Amygdala (tissue), 56 donors: Measurements from ENCODE around the gene RSAD2.
"Not testable (repeated sequence)": the region's sequence is repeated elsewhere in the genome, so short reads cannot be mapped to it uniquely, and the experiment has no call there.

Source experiments
- DNase-seq, 56 donors: peaks; one replicate each; lab custom pipeline; 2025; lab: John Stamatoyannopoulos, UW

Gene RSAD2

GRCh38 chr2:6923319-6923718, 45.7 kb downstream of the RSAD2 start:
- peak in 2 of 56 donors; percentile 45 to 60 for DNase-seq

- DNase-seq: no peak
These were observed 46.7 kb downstream of the RSAD2 start for GRCh38 chr2:6924101-6924923.

DNA sequence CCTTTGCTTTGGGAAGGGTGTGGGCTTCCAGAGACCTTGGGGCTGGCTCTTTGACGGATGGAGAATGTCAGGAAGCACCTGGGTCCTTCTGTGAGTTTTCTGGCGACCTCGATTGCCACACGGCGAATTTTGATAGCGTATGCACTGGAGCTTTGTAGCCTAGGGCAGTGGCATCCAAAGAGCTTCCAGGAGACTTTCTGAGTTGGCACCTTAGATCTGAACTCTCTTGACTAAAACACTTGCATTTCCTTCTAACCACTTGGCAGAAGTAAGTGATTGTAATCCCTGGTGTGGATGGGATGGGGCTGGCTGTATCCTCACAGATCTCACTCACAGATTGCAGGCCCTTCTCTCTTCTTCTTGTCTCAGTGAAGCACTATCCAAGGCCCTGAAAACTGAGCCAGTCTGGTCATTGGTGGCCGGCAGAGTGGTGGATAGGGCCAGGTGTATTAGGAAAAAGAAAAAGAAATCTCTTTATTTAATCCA, 47.4 kb downstream of the RSAD2 start:
- DNase-seq: no peak

DNA sequence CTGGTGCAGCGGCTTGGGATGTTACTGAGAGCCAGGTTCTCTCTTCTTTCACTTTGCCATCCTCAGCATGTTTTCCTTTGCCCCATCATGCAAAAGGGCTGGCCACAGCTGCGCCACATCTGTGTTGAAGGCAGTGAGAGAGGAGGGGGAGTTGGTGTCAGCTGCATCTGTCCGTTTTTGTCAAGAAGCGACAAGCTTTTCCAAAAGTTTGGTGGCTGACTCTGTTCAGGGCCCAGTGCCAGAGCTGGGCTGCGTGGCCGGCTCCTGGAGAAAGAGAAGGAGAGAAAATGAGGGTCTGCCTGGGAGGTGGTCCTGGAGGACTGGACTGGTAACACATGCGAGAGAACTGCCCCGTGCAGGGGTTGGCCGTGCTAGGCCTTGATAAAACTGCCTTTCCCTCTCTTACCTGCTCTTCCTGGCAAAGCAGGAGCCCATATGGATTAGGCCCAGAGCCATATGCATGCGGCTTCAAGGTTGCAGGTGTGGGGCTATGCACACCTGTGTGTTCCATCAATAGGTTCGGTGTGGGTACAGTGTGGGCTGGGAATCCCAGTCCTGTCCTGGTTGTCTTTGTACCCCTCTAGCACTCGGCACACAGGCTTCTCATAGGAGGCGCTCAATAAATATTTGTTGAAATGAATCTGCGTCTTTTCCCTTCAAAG, 48.6 kb downstream of the RSAD2 start:
- DNase-seq: no peak

GRCh38 chr2:6927186-6927585, 49.6 kb downstream of the RSAD2 start:
- no peak for DNase-seq

DNA sequence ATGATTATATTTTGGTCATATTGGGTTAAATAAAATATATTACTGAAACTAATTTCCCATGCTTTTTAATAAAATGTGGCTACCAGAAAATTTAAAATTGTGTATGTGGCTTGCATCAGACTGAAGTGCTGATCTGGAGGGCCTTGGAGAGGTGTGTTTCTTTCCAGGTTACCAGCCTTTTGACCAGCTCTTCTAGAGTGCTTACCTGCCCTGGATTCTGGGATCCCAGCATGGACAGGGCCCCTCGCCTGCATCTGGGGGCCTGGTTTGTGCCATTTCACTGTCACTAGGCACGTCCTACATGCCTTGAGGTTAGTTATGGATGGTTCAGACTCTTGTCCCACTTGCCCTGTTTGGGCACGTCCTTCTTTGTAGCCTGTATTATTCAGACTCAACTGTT, 50.2 kb downstream of the RSAD2 start:
- no peak for DNase-seq

DNA sequence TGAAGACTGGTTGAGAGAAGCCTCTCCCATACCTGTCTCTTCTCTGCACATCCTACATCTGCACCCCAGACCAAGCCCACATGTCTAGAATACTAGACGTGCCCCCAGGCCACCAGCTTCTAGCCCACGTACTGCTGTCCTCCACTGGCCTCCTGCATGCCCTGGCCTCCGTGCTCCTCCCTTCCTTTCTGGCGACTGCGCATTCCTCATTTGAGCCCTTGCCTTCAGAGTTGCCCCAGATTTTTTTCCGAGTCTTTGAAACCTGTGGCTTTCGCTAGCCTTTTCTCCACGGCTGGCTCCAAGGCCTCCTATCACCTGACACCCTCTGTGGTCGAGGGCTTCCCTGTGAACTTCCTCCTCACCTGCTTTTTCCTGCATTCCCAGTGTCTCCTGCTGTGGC, 50.9 kb downstream of the RSAD2 start:
- no peak for DNase-seq

DNA sequence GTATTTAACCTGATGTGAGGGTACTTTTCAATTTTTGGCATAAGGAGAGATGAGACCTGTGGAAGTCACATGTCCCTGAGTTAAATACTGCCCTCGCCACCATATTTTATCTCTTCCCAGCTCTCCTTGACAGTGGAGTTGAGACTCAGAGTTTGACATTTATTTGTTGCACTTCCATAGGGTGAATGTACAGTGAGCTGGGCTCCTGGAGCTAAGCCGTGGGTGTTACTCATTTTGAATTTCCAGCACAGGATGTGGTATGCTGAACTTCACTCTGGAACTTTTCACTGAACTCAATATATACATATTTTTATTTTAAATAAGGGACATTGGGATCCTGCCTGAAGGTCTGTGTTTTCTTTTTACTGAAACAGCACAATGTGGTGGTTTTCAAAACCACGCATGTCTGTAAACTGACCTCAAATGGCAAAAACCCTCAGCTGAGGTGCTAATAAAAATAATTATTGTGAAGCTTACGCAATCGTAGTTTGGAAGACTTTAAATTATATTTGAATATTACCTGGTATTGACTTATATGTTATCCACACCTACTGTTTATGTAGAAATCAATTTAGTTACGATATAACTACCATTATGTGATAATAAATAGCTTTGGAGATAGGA, 51.7 kb downstream of the RSAD2 start:
- no peak for DNase-seq

DNA sequence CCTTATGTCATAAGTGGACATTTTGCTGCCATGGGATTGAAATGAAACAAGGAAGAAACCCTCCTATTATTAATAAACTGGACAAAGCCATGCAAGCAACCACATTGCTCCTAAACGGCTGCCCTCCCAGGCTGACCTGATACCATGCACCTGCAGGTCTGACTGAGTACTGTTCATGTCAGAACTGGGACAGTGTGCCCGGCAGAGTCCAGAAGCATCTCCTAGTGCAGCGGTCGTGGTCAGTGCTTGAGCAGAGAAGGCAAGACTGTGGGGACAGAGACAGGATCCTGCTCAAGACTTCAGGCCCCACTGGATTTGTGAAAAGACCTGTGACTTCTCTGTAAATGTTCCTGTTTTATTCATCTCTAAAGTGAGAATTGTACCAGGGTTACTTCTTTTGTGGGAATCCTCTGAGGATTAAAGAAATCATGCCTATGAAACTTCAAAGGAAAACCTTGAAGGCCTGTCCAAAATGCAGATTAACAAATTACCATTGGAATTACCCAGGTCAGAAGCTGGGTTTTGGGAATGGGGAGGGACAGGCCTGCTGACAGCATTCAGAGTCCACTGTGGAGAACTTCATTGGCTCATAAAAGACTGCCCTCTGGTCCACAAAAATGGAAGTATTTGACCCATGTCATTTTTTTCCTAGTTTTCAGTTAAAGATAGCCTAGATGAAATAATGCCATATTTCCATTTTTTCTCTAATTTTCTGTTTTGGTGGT, 53.5 kb downstream of the RSAD2 start:
- no peak for DNase-seq

- no peak for DNase-seq
These were observed 54.2 kb downstream of the RSAD2 start for GRCh38 chr2:6931753-6932152.

DNA sequence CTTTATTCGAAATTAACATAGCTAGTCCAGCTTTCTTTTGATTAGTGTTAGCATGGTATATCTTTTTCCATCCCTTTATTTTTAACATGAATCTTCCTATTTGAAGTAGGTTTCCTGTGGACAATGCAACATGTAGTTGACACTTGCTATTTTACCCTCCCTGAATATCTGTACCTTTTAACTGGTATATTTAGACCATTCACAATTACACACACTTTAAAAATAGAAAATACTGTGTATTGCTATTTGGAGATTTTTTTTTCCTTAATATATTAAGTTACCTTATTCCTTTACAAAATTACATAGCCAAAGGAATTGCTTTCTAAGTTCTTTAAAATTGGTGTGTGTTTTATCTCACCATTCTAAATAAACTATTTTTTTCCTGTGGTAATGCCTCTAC, 54.6 kb downstream of the RSAD2 start:
- no peak for DNase-seq

DNA sequence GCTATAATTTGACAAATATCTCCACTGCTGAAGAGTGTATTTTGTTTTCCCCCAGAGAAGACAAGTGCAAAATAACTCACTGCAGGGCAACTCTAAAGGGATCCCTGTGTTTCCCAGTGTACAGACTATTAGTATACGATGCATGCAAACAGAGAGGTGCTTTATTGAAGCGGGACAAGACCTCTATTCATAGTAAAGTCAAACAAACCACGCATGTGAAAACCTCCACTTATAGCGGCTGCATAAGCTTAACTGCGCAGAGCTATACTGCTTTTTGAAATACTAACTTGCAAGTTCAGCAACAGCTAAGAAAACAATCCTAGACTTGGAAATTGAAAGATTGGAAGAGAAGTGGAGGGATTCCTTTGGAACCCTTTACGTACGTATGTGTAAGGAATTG, 55.3 kb downstream of the RSAD2 start:
- DNase-seq: peak in 2 of 56 donors; percentile 25 to 47

DNA sequence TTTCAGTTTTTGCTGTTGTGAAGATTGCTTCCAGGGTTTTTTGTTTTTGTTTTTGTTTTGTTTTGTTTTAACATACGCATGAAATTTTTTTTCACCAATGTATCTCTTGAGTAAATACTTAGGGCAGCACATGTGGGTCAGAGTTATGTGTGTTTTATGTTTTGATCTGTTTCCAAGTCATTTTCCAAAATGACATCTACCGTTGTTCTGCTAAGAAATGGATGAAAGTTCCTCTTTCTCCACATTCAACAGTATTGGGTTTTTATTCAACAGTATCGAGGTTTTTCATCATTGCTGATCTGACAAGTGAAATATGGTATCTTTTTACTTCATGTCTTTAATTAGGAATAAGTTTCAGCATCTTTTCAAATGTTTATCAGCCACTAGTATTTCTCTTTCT, 56.3 kb downstream of the RSAD2 start:
- DNase-seq: no peak

- no peak for DNase-seq
These were observed 56.8 kb downstream of the RSAD2 start for GRCh38 chr2:6934345-6934744.

GRCh38 chr2:6934758-6935651, 57.4 kb downstream of the RSAD2 start:
- peak in 12 of 56 donors; percentile 34 to 73 (median 48) for DNase-seq

- not testable (repeated sequence) for DNase-seq
These were observed 58.1 kb downstream of the RSAD2 start for GRCh38 chr2:6935652-6936020.

GRCh38 chr2:6937157-6937556, 59.6 kb downstream of the RSAD2 start:
- no peak for DNase-seq

GRCh38 chr2:6937582-6937981, 60.0 kb downstream of the RSAD2 start:
- no peak for DNase-seq

GRCh38 chr2:6939071-6939470, 61.5 kb downstream of the RSAD2 start:
- no peak for DNase-seq

DNA sequence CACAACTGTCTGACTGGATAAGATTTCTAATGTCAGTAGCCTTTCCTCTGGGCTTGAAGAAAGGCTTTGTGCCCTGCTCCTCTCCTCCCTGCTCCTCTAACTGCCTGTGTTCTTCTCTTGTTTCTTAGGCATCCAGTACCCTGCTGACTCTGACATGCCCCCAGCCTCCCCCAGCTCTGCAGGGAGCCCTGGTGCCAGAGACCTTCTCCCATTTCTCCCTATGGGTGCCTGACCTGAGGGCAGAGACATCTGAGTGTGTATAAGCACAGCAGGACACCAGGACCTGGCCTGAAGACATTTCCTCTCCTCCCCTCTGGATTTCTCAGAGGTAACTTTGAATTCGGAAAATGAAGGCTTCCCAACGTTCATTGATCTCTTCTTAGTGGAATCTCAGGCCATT, 63.2 kb downstream of the RSAD2 start:
- DNase-seq: no peak
